H1 (cell line): ENCODE results near the gene GRIFIN. TPM values are rescaled to one million over a fixed set of nuclear protein-coding genes. Genes with fewer than 3 reads are reported as not detected.

Experiments
- CTCF ChIA-PET: fragments of 300-600 bp; sonication (Branson Sonifier 250); formaldehyde crosslinking; loops from one replicate; lab custom pipeline; 2021; ENCODE audit not compliant: partially characterized antibody; lab: Charles Lee
- POLR2A ChIA-PET: fragments of 300-600 bp; sonication (Branson Sonifier 250); formaldehyde crosslinking; loops from one replicate; lab custom pipeline; 2021; ENCODE audit warnings: inconsistent platforms; ENCODE audit not compliant: partially characterized antibody; lab: Charles Lee
- DNase-seq, 2 experiments: peaks; one replicate each; pipeline versions ENCODE4 v3.0.0 to v3.0.0-alpha.2; 2010 to 2022; ENCODE audit warnings: low spot score in 2 of 2, low read depth in 1 of 2, mixed read lengths in 1 of 2
- FAIRE-seq: peaks from 2 replicates; lab custom pipeline; 2011; peaks lifted over from hg19 to GRCh38; lab: Jason Lieb, UNC
- H2AFZ ChIP-seq: 2 replicates; pipeline ENCODE4 v1.8.1; 2012; ENCODE audit warnings: low read length, inconsistent platforms
- H2AK5ac ChIP-seq: 2 replicates; pipeline ENCODE4 v1.6.1; 2013; ENCODE audit warnings: low read depth, low read length
- H2BK120ac ChIP-seq: replicated peaks from 2 replicates; pipeline ENCODE3; 2013; ENCODE audit warnings: low read depth, low read length, inconsistent platforms
- H2BK12ac ChIP-seq: 2 replicates; pipeline ENCODE4 v1.6.1; 2013; ENCODE audit warnings: low read depth, low read length
- H2BK15ac ChIP-seq: 2 replicates; pipeline ENCODE4 v1.6.1; 2013; ENCODE audit warnings: low read length
- H2BK20ac ChIP-seq: 2 replicates; pipeline ENCODE4 v1.6.1; 2013; ENCODE audit warnings: low read length
- H2BK5ac ChIP-seq: 2 replicates; pipeline ENCODE4 v1.6.1; 2013; ENCODE audit warnings: low read depth, low read length
- H3K14ac ChIP-seq: 2 replicates; pipeline ENCODE4 v1.6.1; 2013; ENCODE audit warnings: inconsistent platforms; ENCODE audit not compliant: insufficient read length
- H3K18ac ChIP-seq: 2 replicates; pipeline ENCODE4 v1.6.1; 2013; ENCODE audit warnings: low read length; ENCODE audit errors: extremely low read depth
- H3K23ac ChIP-seq: 2 replicates; pipeline ENCODE4 v1.6.1; 2013; ENCODE audit warnings: inconsistent platforms; ENCODE audit not compliant: insufficient read length
- H3K23me2 ChIP-seq: 2 replicates; pipeline ENCODE4 v1.6.1; 2013; ENCODE audit warnings: low read depth, low read length
- H3K27ac ChIP-seq: 2 replicates; pipeline ENCODE4 v1.6.1; 2011; ENCODE audit warnings: low read depth, low read length, inconsistent platforms
- H3K27me3 ChIP-seq, 4 experiments: replicated peaks in 1 of 4; 1 replicate in 1 of 4; 2 replicates in 3 of 4; pipeline versions ENCODE4 v1.6.1 to v1.8.1; 2011 to 2013; ENCODE audit warnings: low read length in 3 of 4, mild to moderate bottlenecking in 3 of 4, inconsistent platforms in 2 of 4, mixed read lengths in 2 of 4, moderate library complexity in 1 of 4; ENCODE audit not compliant: control insufficient read depth in 3 of 4, insufficient read depth in 3 of 4; ENCODE audit errors: extremely low read depth in 1 of 4
- H3K36me3 ChIP-seq, 4 experiments: 2 replicates each; pipeline versions ENCODE4 v1.6.1 to v1.8.1; 2011 to 2013; ENCODE audit warnings: mild to moderate bottlenecking in 4 of 4, low read length in 3 of 4, moderate library complexity in 2 of 4, control low read depth in 1 of 4, inconsistent platforms in 1 of 4; ENCODE audit not compliant: insufficient read depth in 4 of 4, control insufficient read depth in 2 of 4
- H3K4ac ChIP-seq: replicated peaks from 2 replicates; pipeline ENCODE3; 2013; ENCODE audit warnings: low read length, low read depth, mixed read lengths, inconsistent platforms; ENCODE audit not compliant: insufficient read length
- H3K4me1 ChIP-seq, 4 experiments: replicated peaks in 1 of 4; 1 replicate in 1 of 4; 2 replicates in 3 of 4; pipeline versions ENCODE4 v1.6.1 to v1.8.1; 2011 to 2013; ENCODE audit warnings: low read length in 3 of 4, inconsistent platforms in 2 of 4, mixed read lengths in 1 of 4; ENCODE audit not compliant: insufficient read depth in 4 of 4, control insufficient read depth in 3 of 4
- H3K4me2 ChIP-seq, 2 experiments: 2 replicates each; pipeline versions ENCODE4 v1.6.1 to v1.8.1; 2011 to 2013; ENCODE audit warnings: low read depth in 2 of 2, low read length in 2 of 2, control low read depth in 1 of 2, inconsistent platforms in 1 of 2, mild to moderate bottlenecking in 1 of 2; ENCODE audit not compliant: insufficient read depth in 1 of 2
- H3K4me3 ChIP-seq, 4 experiments: fragments of 200-600, 300-600 bp in 1 of 4; sonication (generic), shearing (Covaris generic), sonication (Bioruptor Twin) in 1 of 4; 2 replicates each; pipeline versions ENCODE4 v1.5.1 to v1.8.1; 2011 to 2016; ENCODE audit warnings: low read length in 4 of 4, low read depth in 3 of 4, control low read depth in 2 of 4, inconsistent platforms in 2 of 4, mild to moderate bottlenecking in 2 of 4, mixed read lengths in 1 of 4, moderate library complexity in 1 of 4; ENCODE audit not compliant: insufficient read depth in 2 of 4; ENCODE audit errors: extremely low read depth in 1 of 4
- H3K56ac ChIP-seq: replicated peaks from 2 replicates; pipeline ENCODE3; 2013; ENCODE audit warnings: low read depth, mild to moderate bottlenecking, mixed read lengths, low read length, inconsistent platforms; ENCODE audit not compliant: insufficient read length
- H3K79me1 ChIP-seq: 2 replicates; pipeline ENCODE4 v1.6.1; 2013; ENCODE audit warnings: low read depth, low read length, control low read depth
- H3K79me2 ChIP-seq, 2 experiments: 2 replicates each; pipeline versions ENCODE4 v1.6.1 to v1.8.1; 2012 to 2013; ENCODE audit warnings: low read length in 2 of 2, mild to moderate bottlenecking in 2 of 2, inconsistent platforms in 1 of 2; ENCODE audit not compliant: insufficient read depth in 2 of 2, control insufficient read depth in 1 of 2
- H3K9ac ChIP-seq, 4 experiments: replicated peaks in 1 of 4; 1 replicate in 1 of 4; 2 replicates in 3 of 4; pipeline versions ENCODE4 v1.6.1 to v1.8.1; 2011 to 2013; ENCODE audit warnings: low read depth in 3 of 4, low read length in 3 of 4, control low read depth in 2 of 4, mild to moderate bottlenecking in 2 of 4, moderate library complexity in 2 of 4, inconsistent platforms in 1 of 4; ENCODE audit errors: extremely low read depth in 1 of 4
- H3K9me3 ChIP-seq, 2 experiments: 2 replicates each; pipeline versions ENCODE4 v1.6.1 to v1.8.1; 2012 to 2013; ENCODE audit warnings: mild to moderate bottlenecking in 2 of 2, moderate library complexity in 2 of 2, control low read depth in 1 of 2, inconsistent platforms in 1 of 2, low read depth in 1 of 2, low read length in 1 of 2, mixed read lengths in 1 of 2; ENCODE audit not compliant: insufficient read depth in 2 of 2
- H4K20me1 ChIP-seq, 2 experiments: replicated peaks in 1 of 2; 2 replicates each; pipeline versions ENCODE3 to v1.8.1; 2011 to 2013; ENCODE audit warnings: inconsistent platforms in 2 of 2, low read length in 2 of 2, mild to moderate bottlenecking in 1 of 2; ENCODE audit not compliant: insufficient read depth in 2 of 2, control insufficient read depth in 1 of 2
- H4K5ac ChIP-seq: 2 replicates; pipeline ENCODE4 v1.6.1; 2013; ENCODE audit warnings: low read length, low read depth, mixed read lengths, inconsistent platforms; ENCODE audit not compliant: insufficient read length
- H4K8ac ChIP-seq: 2 replicates; pipeline ENCODE4 v1.8.0; 2013; ENCODE audit warnings: mild to moderate bottlenecking, moderate library complexity, low read length, inconsistent platforms; ENCODE audit not compliant: insufficient read depth; ENCODE audit errors: extremely low read depth
- H4K91ac ChIP-seq: replicated peaks from 2 replicates; pipeline ENCODE3; 2013; ENCODE audit warnings: low read length, mixed read lengths, inconsistent platforms; ENCODE audit not compliant: insufficient read length
- ASH2L ChIP-seq: fragments of 200-600, 300-600 bp; sonication (generic); IDR thresholded peaks from one replicate; pipeline ENCODE4 v1.7.1; 2017; ENCODE audit warnings: low read length
- CHD2 ChIP-seq: IDR thresholded peaks from 2 replicates; pipeline ENCODE4 v1.6.1; 2012; ENCODE audit warnings: low read length, improper control_type of control experiment
- CREB1 ChIP-seq: IDR thresholded peaks from 2 replicates; pipeline ENCODE4 v1.6.1; 2012; ENCODE audit warnings: inconsistent platforms
- GTF2F1 ChIP-seq: IDR thresholded peaks from 2 replicates; pipeline ENCODE4 v1.6.1; 2012; ENCODE audit warnings: low read depth, low read length, improper control_type of control experiment, borderline replicate concordance
- KDM5A ChIP-seq: fragments of 200-600 bp; IDR thresholded peaks from 2 replicates; pipeline ENCODE4 v1.7.1; 2012; ENCODE audit warnings: mild to moderate bottlenecking, low read length, inconsistent platforms, mixed read lengths
- RXRA ChIP-seq: IDR thresholded peaks from 2 replicates; pipeline ENCODE4 v1.6.1; 2011; ENCODE audit warnings: low read depth, mild to moderate bottlenecking, low read length, moderate library complexity; ENCODE audit not compliant: insufficient read depth
- YY1 ChIP-seq: IDR thresholded peaks from 2 replicates; pipeline ENCODE4 v1.6.1; 2011; ENCODE audit warnings: low read depth, mild to moderate bottlenecking, low read length
- WGBS, 2 experiments: shearing (Covaris generic) in 1 of 2; methylation state at CpG; one replicate each; pipeline versions ENCODE4 v1.1.6 to v1.1.7; 2013 to 2015; ENCODE audit warnings: low lambda C conversion rate in 2 of 2, mixed read lengths in 2 of 2, inconsistent platforms in 1 of 2, low coverage in 1 of 2, missing lambda C conversion rate in 1 of 2; ENCODE audit not compliant: insufficient replicate concordance in 2 of 2, insufficient coverage in 1 of 2, insufficient read length in 1 of 2; ENCODE audit errors: extremely low coverage in 1 of 2, missing lambda C conversion rate in 1 of 2; 5-methylcytosine and 5-hydroxymethylcytosine counted together
- polyA plus RNA-seq, 7 experiments: library from polyadenylated mRNA; depleted of rRNA in 3 of 7; stranded (reverse) in 5 of 7; unstranded in 2 of 7; fragments of >200 nt in 5 of 7; fragments of 200-250 nt in 2 of 7; gene quantifications; 1 replicate in 5 of 7; 2 replicates in 1 of 7; 4 replicates in 1 of 7; pipeline versions ENCODE4 v1.2.1 to v1.2.3, GENCODE V29; 2011 to 2013; ENCODE audit warnings: missing spikeins in 2 of 7, mixed read lengths in 2 of 7
- total RNA-seq: library from RNA; stranded (reverse); fragmentation: NEBNext Ultra II Directional; extraction: Animal tissue kit (Norgen Biotek cat#: 25700); gene quantifications from 2 replicates; pipeline ENCODE4 v1.2.1, GENCODE V29; 2021

The GRIFIN gene
- total and polyA plus RNA-seq, 2 of the 8 experiments (the other 6 are each of a cell fraction or from before 2014, with no cell fraction given), result not detected

GRCh38 chr7:2520761-2521290, 44.6 kb upstream of the GRIFIN start:
- WGBS, 2 experiments, result 47% methylated on average over 6 of the region's 12 CpGs; no CpG with 5 or more reads in 1 of the 2 experiments

More at GRCh38 chr7:2520761-2521290, 44.6 kb upstream of the GRIFIN start:
- no peak overlapping the region for H2AFZ ChIP-seq
- no peak overlapping the region for H4K8ac ChIP-seq
- DNase-seq (no peak), FAIRE-seq (no peak)
- H2BK5ac ChIP-seq, result no peak overlapping the region
- H2BK120ac ChIP-seq, result no peak overlapping the region
- peaks cover 0 to 20% of the 10 kb centered on the region in 2 experiments; a peak in 3 of 4 replicates for H3K79me2 ChIP-seq
- H3K27me3 ChIP-seq, result peaks cover 0 to 22% (median 12%) of the 10 kb centered on the region in 4 experiments; a peak in 6 of 7 replicates
- no peak overlapping the region for H2BK15ac ChIP-seq
- TF ChIP-seq RXRA (no peak), YY1 (no peak), CHD2 (no peak), KDM5A (no peak), GTF2F1 (no peak), CREB1 (no peak; the same call in 1 of the 2 replicates), ASH2L (no peak)
- H3K56ac ChIP-seq, result no peak overlapping the region
- H3K36me3 ChIP-seq, result peaks cover 0 to 8% (median 3%) of the 10 kb centered on the region in 4 experiments; a peak in 4 of 8 replicates
- H4K5ac ChIP-seq, result no peak overlapping the region
- no peak overlapping the region for H2BK12ac ChIP-seq
- no peaks in the 10 kb centered on the region; the same call in 1 of the 2 replicates for H3K79me1 ChIP-seq
- peak overlapping the region; percentile 85 to 88 for H3K4me2 ChIP-seq
- H2BK20ac ChIP-seq, result no peak overlapping the region
- peak overlapping the region in 1 of 4 experiments; percentile 16; a peak in 1 of 7 replicates for H3K9ac ChIP-seq
- no peak overlapping the region; the same call in 1 of the 2 replicates for H3K18ac ChIP-seq
- no peak overlapping the region for H3K23ac ChIP-seq
- H3K14ac ChIP-seq, result no peak overlapping the region
- no peak overlapping the region for H3K4ac ChIP-seq
- H3K4me1 ChIP-seq, result peaks cover 3 to 68% (median 58%) of the 10 kb centered on the region in 4 experiments
- CTCF ChIA-PET, result interaction anchor here (0.9 to 1.2 kb wide), 2 partner anchors 37 to 42 kb away, joined by 3 to 4 read pairs; no protein-coding TSS in a partner anchor
- POLR2A ChIA-PET, result interaction anchor here (0.6 to 1.4 kb wide), 5 partner anchors 20 to 127 kb away, joined by 3 to 5 read pairs (median 4); no protein-coding TSS in a partner anchor
- peaks cover 21% of the 10 kb centered on the region for H3K23me2 ChIP-seq
- H2AK5ac ChIP-seq, result no peak overlapping the region
- peaks cover 14 to 26% of the 10 kb centered on the region in 2 experiments for H4K20me1 ChIP-seq
- H3K9me3 ChIP-seq, result no peaks in the 10 kb centered on the region
- H3K4me3 ChIP-seq, result peak overlapping the region; percentile 56 to 73 (median 65)
- no peak overlapping the region for H4K91ac ChIP-seq
- no peak overlapping the region for H3K27ac ChIP-seq
